Endothelial cell of umbilical vein (primary cell): Measurements from ENCODE around the gene PDYN. TPM values are rescaled to one million over a fixed set of nuclear protein-coding genes. Genes with fewer than 3 reads are reported as not detected.

Source experiments
- BruUV-seq: library from RNA; stranded (reverse); fragments of 400-500 nt; replicated peaks from 2 replicates; lab custom pipeline; 2021; lab: Mats Ljungman, UMichigan
- CTCF ChIA-PET: fragments of 300-600, 350-600 bp; sonication (Branson Sonifier 250); formaldehyde crosslinking; loops from one replicate; lab custom pipeline; 2021; ENCODE audit warnings: antibody characterized with exemption, inconsistent platforms; lab: Charles Lee
- POLR2A ChIA-PET: fragments of 300-600, 350-600 bp; sonication (Branson Sonifier 250); formaldehyde crosslinking; loops from one replicate; lab custom pipeline; 2021; ENCODE audit warnings: antibody characterized with exemption, inconsistent platforms; lab: Charles Lee
- DNase-seq: peaks from one replicate; pipeline ENCODE4 v3.0.0-alpha.2; 2011; ENCODE audit warnings: low read depth, low spot score
- FAIRE-seq: peaks from 2 replicates; lab custom pipeline; 2011; peaks lifted over from hg19 to GRCh38; lab: Jason Lieb, UNC
- H2AFZ ChIP-seq: 2 replicates; pipeline ENCODE4 v1.6.0; 2012; ENCODE audit warnings: low read depth, low read length, control low read depth, inconsistent platforms
- H3K27ac ChIP-seq: 2 replicates; pipeline ENCODE4 v1.5.1; 2011; ENCODE audit warnings: low read depth, mild to moderate bottlenecking, control low read depth, low read length, moderate library complexity; ENCODE audit not compliant: insufficient read depth
- H3K27me3 ChIP-seq, 2 experiments: 2 replicates each; pipeline versions ENCODE4 v1.6.0 to v1.6.1; 2011; ENCODE audit warnings: low read length in 2 of 2, mixed read lengths in 1 of 2; ENCODE audit not compliant: control insufficient read depth in 2 of 2, insufficient read depth in 2 of 2
- H3K36me3 ChIP-seq, 2 experiments: 2 replicates in 1 of 2; 3 replicates in 1 of 2; pipeline ENCODE4 v1.5.1; 2011; ENCODE audit warnings: low read length in 2 of 2, mild to moderate bottlenecking in 1 of 2, moderate library complexity in 1 of 2; ENCODE audit not compliant: control insufficient read depth in 2 of 2, insufficient read depth in 2 of 2; ENCODE audit errors: extremely low read depth in 1 of 2
- H3K4me1 ChIP-seq: 3 replicates; pipeline ENCODE4 v1.5.1; 2011; ENCODE audit warnings: mild to moderate bottlenecking, low read length; ENCODE audit not compliant: control insufficient read depth, insufficient read depth; ENCODE audit errors: extremely low read depth
- H3K4me2 ChIP-seq: 2 replicates; pipeline ENCODE4 v1.6.1; 2011; ENCODE audit warnings: low read length, control low read depth, mixed read lengths; ENCODE audit not compliant: insufficient read depth
- H3K4me3 ChIP-seq, 3 experiments: fragments of 200-600 bp in 1 of 3; sonication (generic), shearing (Covaris generic) in 1 of 3; replicated peaks in 1 of 3; 2 replicates each; pipeline ENCODE4 v1.5.1; 2011 to 2016; ENCODE audit warnings: control low read depth in 3 of 3, low read length in 3 of 3, mild to moderate bottlenecking in 2 of 3, inconsistent platforms in 1 of 3, low read depth in 1 of 3, moderate library complexity in 1 of 3; ENCODE audit not compliant: insufficient read depth in 1 of 3
- H3K79me2 ChIP-seq: 2 replicates; pipeline ENCODE4 v1.6.0; 2012; ENCODE audit warnings: low read length, inconsistent platforms; ENCODE audit not compliant: control insufficient read depth, insufficient read depth
- H3K9ac ChIP-seq: replicated peaks from 2 replicates; pipeline ENCODE3; 2011; ENCODE audit warnings: low read length, control low read depth; ENCODE audit not compliant: insufficient read depth; ENCODE audit errors: extremely low read depth
- H3K9me1 ChIP-seq: replicated peaks from 3 replicates; pipeline ENCODE4 v1.6.0; 2011; ENCODE audit warnings: mild to moderate bottlenecking, low read length; ENCODE audit not compliant: control insufficient read depth, insufficient read depth; ENCODE audit errors: extremely low read depth
- H3K9me3 ChIP-seq: replicated peaks from 2 replicates; pipeline ENCODE4 v1.5.1; 2012; ENCODE audit warnings: low read length, inconsistent platforms; ENCODE audit not compliant: control insufficient read depth, insufficient read depth
- H4K20me1 ChIP-seq: replicated peaks from 2 replicates; pipeline ENCODE3; 2011; ENCODE audit warnings: mild to moderate bottlenecking, low read length; ENCODE audit not compliant: control insufficient read depth, insufficient read depth; ENCODE audit errors: extremely low read depth
- EZH2 ChIP-seq: IDR thresholded peaks from 2 replicates; pipeline ENCODE4 v1.6.1; 2012; ENCODE audit warnings: borderline replicate concordance, low read depth, mild to moderate bottlenecking, moderate library complexity, low read length, inconsistent platforms; ENCODE audit not compliant: severe bottlenecking
- FOS ChIP-seq: IDR thresholded peaks from 2 replicates; pipeline ENCODE4 v1.6.1; 2011; ENCODE audit warnings: mild to moderate bottlenecking, low read length, moderate library complexity, borderline replicate concordance; ENCODE audit not compliant: insufficient read depth
- GATA2 ChIP-seq: IDR thresholded peaks from 2 replicates; pipeline ENCODE4 v1.7.0; 2011; ENCODE audit warnings: low read depth, mild to moderate bottlenecking, moderate library complexity, mixed read lengths, low read length; ENCODE audit not compliant: insufficient read length, insufficient read depth
- JUN ChIP-seq: IDR thresholded peaks from 2 replicates; pipeline ENCODE4 v1.6.1; 2011; ENCODE audit warnings: borderline replicate concordance, low read depth; ENCODE audit not compliant: insufficient read length, insufficient read depth
- MYC ChIP-seq: IDR thresholded peaks from one replicate; pipeline ENCODE4 v1.6.1; 2011; ENCODE audit warnings: mild to moderate bottlenecking, low read depth, low read length
- POLR2A ChIP-seq: IDR thresholded peaks from 2 replicates; pipeline ENCODE4 v1.6.1; 2012; ENCODE audit warnings: low read depth, mild to moderate bottlenecking, control low read depth, low read length
- POLR2AphosphoS5 ChIP-seq: IDR thresholded peaks from 2 replicates; pipeline ENCODE4 v1.6.1; 2012; ENCODE audit warnings: low read depth, mild to moderate bottlenecking, control low read depth, low read length, moderate library complexity; ENCODE audit not compliant: insufficient read depth
- dilution Hi-C: fragments of 300-500 bp; cut with MboI; formaldehyde crosslinking; loops from one replicate; pipeline ENCODE4 v1.15.0; 2019; ENCODE audit warnings: low sequenced_read_pairs; ENCODE audit not compliant: extremely low pct_ligation_motif_present
- intact Hi-C: fragments of 100-400 bp; cut with micrococcal nuclease; formaldehyde crosslinking; loops from one replicate; pipeline ENCODE4 v1.10.0; 2022
- polyA plus RNA-seq, 4 experiments: library from polyadenylated mRNA; depleted of rRNA in 3 of 4; stranded (reverse) in 3 of 4; unstranded in 1 of 4; fragments of >200 nt; gene quantifications; 2 replicates each; pipeline versions ENCODE4 v1.2.1 to v1.2.3, GENCODE V29; 2011 to 2012; ENCODE audit warnings: missing spikeins in 1 of 4
- total RNA-seq: library from RNA; stranded (reverse); gene quantifications from 2 replicates; pipeline ENCODE4 v1.2.3, GENCODE V29; 2021
- TF ChIP-seq, protein P1 (sequence below): IDR thresholded peaks from 2 replicates; pipeline ENCODE4 v1.6.1; 2011; ENCODE audit not compliant: insufficient read depth, insufficient read length
- TF ChIP-seq, protein P2 (sequence below), 2 donors: IDR thresholded peaks; 1 replicate in 1 of 2; 2 replicates in 1 of 2; pipeline ENCODE4 v1.5.1; 2011; ENCODE audit warnings: low read length in 2 of 2, mild to moderate bottlenecking in 2 of 2, moderate library complexity in 2 of 2, control low read depth in 1 of 2, inconsistent platforms in 1 of 2, low read depth in 1 of 2; ENCODE audit not compliant: insufficient read depth in 1 of 2; ENCODE audit errors: extremely low read depth in 1 of 2

The PDYN gene
- total and polyA plus RNA-seq, 2 donors (not counting 3 experiments of a cell fraction or from before 2014, with no cell fraction given), result not detected

DNA sequence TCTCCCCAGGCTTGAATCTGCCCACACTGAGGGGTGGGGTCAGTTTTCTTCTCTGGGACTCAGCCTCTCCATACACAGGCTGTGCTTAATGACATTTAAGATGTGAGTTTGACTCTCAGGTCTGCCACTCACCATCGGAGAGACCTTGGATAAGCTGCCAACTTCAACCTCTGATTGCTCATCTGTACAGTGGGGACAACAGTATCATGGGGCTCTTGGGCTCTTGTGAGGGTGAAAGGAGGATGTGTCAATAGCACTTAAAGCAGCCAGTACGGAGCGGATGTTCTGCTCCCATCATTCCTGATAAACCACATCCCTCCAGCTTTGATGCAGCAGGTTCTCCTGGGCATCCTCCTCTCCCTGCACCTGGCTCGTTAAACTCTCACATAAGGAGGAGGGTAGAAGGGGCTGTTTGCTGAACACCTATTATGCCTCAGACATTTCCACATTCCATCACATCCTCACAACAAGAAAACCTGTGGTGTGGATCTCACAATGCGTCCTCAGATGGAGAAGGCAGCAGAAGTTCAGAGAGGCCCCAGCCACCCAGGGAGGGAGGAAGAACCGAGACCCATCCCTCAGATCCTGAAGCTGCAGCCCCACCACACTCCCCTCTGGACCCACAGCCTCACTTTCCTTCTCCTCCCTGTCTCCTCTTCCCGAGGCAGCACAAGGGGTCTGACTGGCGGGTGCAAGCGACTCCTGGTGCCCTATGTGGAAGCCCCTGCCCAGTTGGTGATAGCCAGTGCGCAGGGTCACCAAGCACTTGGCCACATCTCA lies 1.9 kb upstream of the PDYN start:
- Histone ChIP-seq H3K9me1 (no peaks in the 10 kb centered on the region), H3K27me3 (peaks cover 14 to 16% of the 10 kb centered on the region in 2 experiments), H3K9me3 (no peaks in the 10 kb centered on the region), H3K4me1 (no peaks in the 10 kb centered on the region), H2AFZ (no peak overlapping the region), H3K27ac (no peak overlapping the region), H3K79me2 (no peaks in the 10 kb centered on the region), H3K9ac (no peak overlapping the region), H3K4me2 (no peak overlapping the region), H3K4me3 (no peak overlapping the region), H3K36me3 (no peaks in the 10 kb centered on the region), H4K20me1 (no peaks in the 10 kb centered on the region)
- BruUV-seq, result no TSS peak
- TF ChIP-seq POLR2A (no peak), FOS (no peak), POLR2AphosphoS5 (no peak), MYC (no peak), EZH2 (no peak), JUN (no peak), GATA2 (no peak)
- TF ChIP-seq, protein P1, sequence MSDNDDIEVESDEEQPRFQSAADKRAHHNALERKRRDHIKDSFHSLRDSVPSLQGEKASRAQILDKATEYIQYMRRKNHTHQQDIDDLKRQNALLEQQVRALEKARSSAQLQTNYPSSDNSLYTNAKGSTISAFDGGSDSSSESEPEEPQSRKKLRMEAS, result no peak
- TF ChIP-seq, protein P2, sequence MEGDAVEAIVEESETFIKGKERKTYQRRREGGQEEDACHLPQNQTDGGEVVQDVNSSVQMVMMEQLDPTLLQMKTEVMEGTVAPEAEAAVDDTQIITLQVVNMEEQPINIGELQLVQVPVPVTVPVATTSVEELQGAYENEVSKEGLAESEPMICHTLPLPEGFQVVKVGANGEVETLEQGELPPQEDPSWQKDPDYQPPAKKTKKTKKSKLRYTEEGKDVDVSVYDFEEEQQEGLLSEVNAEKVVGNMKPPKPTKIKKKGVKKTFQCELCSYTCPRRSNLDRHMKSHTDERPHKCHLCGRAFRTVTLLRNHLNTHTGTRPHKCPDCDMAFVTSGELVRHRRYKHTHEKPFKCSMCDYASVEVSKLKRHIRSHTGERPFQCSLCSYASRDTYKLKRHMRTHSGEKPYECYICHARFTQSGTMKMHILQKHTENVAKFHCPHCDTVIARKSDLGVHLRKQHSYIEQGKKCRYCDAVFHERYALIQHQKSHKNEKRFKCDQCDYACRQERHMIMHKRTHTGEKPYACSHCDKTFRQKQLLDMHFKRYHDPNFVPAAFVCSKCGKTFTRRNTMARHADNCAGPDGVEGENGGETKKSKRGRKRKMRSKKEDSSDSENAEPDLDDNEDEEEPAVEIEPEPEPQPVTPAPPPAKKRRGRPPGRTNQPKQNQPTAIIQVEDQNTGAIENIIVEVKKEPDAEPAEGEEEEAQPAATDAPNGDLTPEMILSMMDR (IDR thresholded peaks at IDR 0.05; ENCODE audit: extremely low read depth in 1 of 2, insufficient read depth in 1 of 2, low read depth in 1 of 2, low read length in 2 of 2), result no peak
- intact Hi-C loops (no loop called here), dilution Hi-C loops (no loop called here)
- CTCF ChIA-PET, result no interaction called here
- FAIRE-seq (no peak), DNase-seq (no peak)
- POLR2A ChIA-PET, result no interaction called here
